NOMO-1 treated with dmso at 0.1 percent for 144 hours (cell line): ENCODE results near the gene GLI3.

ENCODE experiments used
- DNase-seq: peaks from one replicate; lab custom pipeline; 2025; ENCODE audit not compliant: unreplicated experiment; lab: John Stamatoyannopoulos, UW

The GLI3 gene

GRCh38 chr7:42084263-42084662 is 152.7 kb downstream of the GLI3 start:
- no peak for DNase-seq

- DNase-seq, result no peak
Measured at GRCh38 chr7:42083284-42083683, 153.7 kb downstream of the GLI3 start.

GRCh38 chr7:42082144-42082543 is 154.9 kb downstream of the GLI3 start:
- DNase-seq, result no peak

GRCh38 chr7:42081671-42082070 is 155.3 kb downstream of the GLI3 start:
- no peak for DNase-seq

GRCh38 chr7:42080841-42081586 is 156.0 kb downstream of the GLI3 start:
- peak; percentile 72 for DNase-seq

- DNase-seq, result no peak
Measured at GRCh38 chr7:42077271-42078135, 159.5 kb downstream of the GLI3 start.

- no peak for DNase-seq
Measured at GRCh38 chr7:42076870-42077269, 160.1 kb downstream of the GLI3 start.

GRCh38 chr7:42075418-42075817 is 161.6 kb downstream of the GLI3 start:
- no peak for DNase-seq

- DNase-seq, result no peak
Measured at GRCh38 chr7:42074076-42074475, 162.9 kb downstream of the GLI3 start.

GRCh38 chr7:42071372-42072261 is 165.4 kb downstream of the GLI3 start:
- no peak for DNase-seq

- DNase-seq, result no peak
Measured at GRCh38 chr7:42070068-42070467, 166.9 kb downstream of the GLI3 start.

GRCh38 chr7:42069590-42069989 is 167.4 kb downstream of the GLI3 start:
- DNase-seq, result no peak

GRCh38 chr7:42068554-42069280 is 168.3 kb downstream of the GLI3 start:
- DNase-seq, result no peak

- DNase-seq, result no peak
Measured at GRCh38 chr7:42065942-42066341, 171.1 kb downstream of the GLI3 start.

GRCh38 chr7:42065015-42065414 is 172.0 kb downstream of the GLI3 start:
- DNase-seq, result no peak

GRCh38 chr7:42064534-42064933 is 172.5 kb downstream of the GLI3 start:
- no peak for DNase-seq

- DNase-seq, result no peak
Measured at GRCh38 chr7:42059275-42059674, 177.7 kb downstream of the GLI3 start.

GRCh38 chr7:42057331-42057730 is 179.7 kb downstream of the GLI3 start:
- DNase-seq, result no peak

GRCh38 chr7:42055171-42055570 is 181.8 kb downstream of the GLI3 start:
- no peak for DNase-seq

- DNase-seq, result no peak
Measured at GRCh38 chr7:42053834-42054233, 183.2 kb downstream of the GLI3 start.

GRCh38 chr7:42049761-42050160 is 187.2 kb downstream of the GLI3 start:
- DNase-seq, result no peak
